GM23338 (cell line): ENCODE measurements around the gene PET117. TPM values are rescaled to one million over a fixed set of nuclear protein-coding genes. Genes with fewer than 3 reads are reported as not detected.

ENCODE experiments used
- ATAC-seq: fragments of 200-7000 bp; cut with Tn5 transposase; 3 replicates; pipeline ENCODE4 v1.9.1; 2020
- DNase-seq: peaks from one replicate; pipeline ENCODE4 v3.0.0-alpha.2; 2015; ENCODE audit warnings: low spot score
- H2AFZ ChIP-seq: fragments of 200-600 bp; sonication (generic); 2 replicates; pipeline ENCODE4 v1.8.0; 2016; ENCODE audit warnings: antibody characterized with exemption, mild to moderate bottlenecking, moderate library complexity
- H3F3A ChIP-seq: fragments of 200-600 bp; sonication (generic); replicated peaks from 2 replicates; pipeline ENCODE4 v1.8.0; 2017; ENCODE audit warnings: antibody characterized with exemption, mixed run types, low read depth
- H3K27ac ChIP-seq: fragments of 200-600 bp; sonication (generic); 2 replicates; pipeline ENCODE4 v1.6.1; 2016; ENCODE audit warnings: low read depth
- H3K27me3 ChIP-seq: fragments of 200-600 bp; sonication (generic); 2 replicates; pipeline ENCODE4 v1.8.0; 2016; ENCODE audit warnings: mild to moderate bottlenecking, mixed run types, moderate library complexity; ENCODE audit not compliant: insufficient read depth
- H3K36me3 ChIP-seq: fragments of 200-600 bp; sonication (generic); 2 replicates; pipeline ENCODE4 v1.8.0; 2016; ENCODE audit warnings: mild to moderate bottlenecking; ENCODE audit not compliant: insufficient read depth
- H3K4me1 ChIP-seq: fragments of 200-600 bp; sonication (generic); 2 replicates; pipeline ENCODE4 v1.8.0; 2016; ENCODE audit warnings: mild to moderate bottlenecking, moderate library complexity; ENCODE audit not compliant: insufficient read depth
- H3K4me2 ChIP-seq: fragments of 200-600 bp; sonication (generic); 2 replicates; pipeline ENCODE4 v1.7.1; 2017; ENCODE audit warnings: mixed run types
- H3K4me3 ChIP-seq: fragments of 200-600 bp; sonication (generic); 2 replicates; pipeline ENCODE4 v1.6.1; 2016; ENCODE audit warnings: mixed run types
- H3K79me2 ChIP-seq: fragments of 200-600 bp; sonication (generic); replicated peaks from 2 replicates; pipeline ENCODE4 v1.8.0; 2017; ENCODE audit warnings: mild to moderate bottlenecking; ENCODE audit not compliant: insufficient read depth
- H3K9me2 ChIP-seq: fragments of 200-600 bp; sonication (generic); 2 replicates; pipeline ENCODE4 v1.8.0; 2017; ENCODE audit not compliant: insufficient read depth
- H4K20me1 ChIP-seq: fragments of 200-600 bp; sonication (generic); replicated peaks from 2 replicates; pipeline ENCODE4 v1.8.0; 2017; ENCODE audit warnings: mild to moderate bottlenecking; ENCODE audit not compliant: insufficient read depth
- H3K27ac Mint-ChIP-seq: 2 replicates; pipeline ENCODE4 v1.8.0; 2020; ENCODE audit warnings: inconsistent platforms, mild to moderate bottlenecking, moderate library complexity, mixed read lengths
- H3K27me3 Mint-ChIP-seq: 3 replicates; pipeline ENCODE4 v1.8.0; 2022; ENCODE audit warnings: low read depth, mild to moderate bottlenecking, moderate library complexity, mixed read lengths, inconsistent platforms; ENCODE audit not compliant: insufficient read depth, poor library complexity
- H3K36me3 Mint-ChIP-seq: 3 replicates; pipeline ENCODE4 v1.8.0; 2021; ENCODE audit warnings: low read depth, mild to moderate bottlenecking, inconsistent platforms, moderate library complexity, mixed read lengths
- H3K4me1 Mint-ChIP-seq: 3 replicates; pipeline ENCODE4 v1.8.0; 2020; ENCODE audit warnings: mild to moderate bottlenecking, inconsistent platforms, mixed read lengths
- H3K4me3 Mint-ChIP-seq: 3 replicates; pipeline ENCODE4 v1.8.0; 2021; ENCODE audit warnings: moderate library complexity, mild to moderate bottlenecking, inconsistent platforms, mixed read lengths
- H3K9me3 Mint-ChIP-seq: 3 replicates; pipeline ENCODE4 v1.8.0; 2020; ENCODE audit warnings: moderate library complexity, mild to moderate bottlenecking, inconsistent platforms, mixed read lengths
- CREB1 ChIP-seq: fragments of 250-450 bp; sonication (Bioruptor Pico); IDR thresholded peaks from 2 replicates; pipeline ENCODE4 v1.5.0; 2020; ENCODE audit warnings: low read depth, mild to moderate bottlenecking, moderate library complexity
- CTCF ChIP-seq, 2 experiments: fragments of 200-600 bp in 1 of 2; sonication (generic) in 1 of 2; conservative IDR thresholded peaks; 2 replicates each; pipeline versions ENCODE4 v1.5.1 to v1.6.1; 2016 to 2017; ENCODE audit warnings: antibody characterized with exemption in 2 of 2, low read depth in 2 of 2, mild to moderate bottlenecking in 2 of 2, moderate library complexity in 1 of 2
- ETS1 ChIP-seq: IDR thresholded peaks from 2 replicates; pipeline ENCODE4 v1.6.1; 2016; ENCODE audit warnings: antibody characterized with exemption
- EZH2 ChIP-seq: fragments of 200-600 bp; sonication (generic); IDR thresholded peaks from one replicate; pipeline ENCODE4 v1.8.0; 2017; ENCODE audit warnings: antibody characterized with exemption, mild to moderate bottlenecking, low read depth; ENCODE audit not compliant: unreplicated experiment
- EZH2phosphoT487 ChIP-seq: fragments of 200-600 bp; sonication (generic); IDR thresholded peaks from one replicate; pipeline ENCODE4 v1.8.1; 2018; ENCODE audit warnings: antibody characterized with exemption; ENCODE audit not compliant: unreplicated experiment
- JUNB ChIP-seq: IDR thresholded peaks from one replicate; pipeline ENCODE4 v1.6.1; 2016; ENCODE audit warnings: antibody characterized with exemption; ENCODE audit not compliant: unreplicated experiment
- NANOG ChIP-seq: IDR thresholded peaks from 2 replicates; pipeline ENCODE4 v1.6.1; 2016; ENCODE audit warnings: antibody characterized with exemption, borderline replicate concordance
- POLR2AphosphoS5 ChIP-seq: IDR thresholded peaks from 2 replicates; pipeline ENCODE4 v1.6.1; 2016; ENCODE audit warnings: antibody characterized with exemption, low read depth
- REST ChIP-seq: IDR thresholded peaks from one replicate; pipeline ENCODE4 v1.6.1; 2018; ENCODE audit warnings: antibody characterized with exemption; ENCODE audit not compliant: unreplicated experiment
- STAT1 ChIP-seq: IDR thresholded peaks from one replicate; pipeline ENCODE4 v1.6.1; 2016; ENCODE audit warnings: antibody characterized with exemption; ENCODE audit not compliant: unreplicated experiment
- ZNF114 ChIP-seq: fragments of 250-450 bp; sonication (Bioruptor Pico); IDR thresholded peaks from 2 replicates; pipeline ENCODE4 v1.5.0; 2020; ENCODE audit warnings: mild to moderate bottlenecking, moderate library complexity
- ZNF331 ChIP-seq: fragments of 250-450 bp; sonication (Bioruptor Pico); IDR thresholded peaks from 2 replicates; pipeline ENCODE4 v1.5.0; 2020; ENCODE audit warnings: low read depth, mild to moderate bottlenecking, moderate library complexity
- ZNF462 ChIP-seq: fragments of 250-450 bp; sonication (Bioruptor Pico); IDR thresholded peaks from 2 replicates; pipeline ENCODE4 v1.5.0; 2020; ENCODE audit warnings: mild to moderate bottlenecking, moderate library complexity
- polyA plus RNA-seq: library from polyadenylated mRNA; unstranded; fragments of >200 nt; fragmentation: Nextera tagmentation; extraction: Ambion mirVana; gene quantifications from 2 replicates; pipeline ENCODE4 v1.2.1, GENCODE V29; 2016
- total RNA-seq: library from RNA; depleted of rRNA; stranded (reverse); fragments of >200 nt; shearing (Covaris generic); gene quantifications from 2 replicates; pipeline ENCODE4 v1.2.3, GENCODE V29; 2014

The PET117 gene
- total and polyA plus RNA-seq, 2 experiments from 2014 or later: 21.7 to 41.9 TPM

GRCh38 chr20:18154342-18154741 lies 16.7 kb downstream of the PET117 start:
- Mint-ChIP-seq H3K27ac (no peak overlapping the region), H3K27me3 (peaks cover 2% of the 10 kb centered on the region), H3K4me1 (no peaks in the 10 kb centered on the region), H3K9me3 (no peaks in the 10 kb centered on the region), H3K36me3 (peaks cover 22% of the 10 kb centered on the region), H3K4me3 (no peak overlapping the region)
- H3K4me1 ChIP-seq: no peaks in the 10 kb centered on the region
- ATAC-seq (no peak), DNase-seq (no peak)
- no peak overlapping the region for H2AFZ ChIP-seq
- no peak overlapping the region for H3K27ac ChIP-seq
- TF ChIP-seq ETS1 (no peak), EZH2 (no peak), CREB1 (CRISPR knock-in tag) (no peak), EZH2phosphoT487 (no peak), STAT1 (no peak), NANOG (no peak), JUNB (no peak), CTCF (conservative IDR thresholded peaks at IDR 0.05; ENCODE audit: low read depth in 2 of 2) (no peak), ZNF462 (CRISPR knock-in tag) (no peak), ZNF331 (CRISPR knock-in tag) (no peak), ZNF114 (CRISPR knock-in tag) (no peak), POLR2AphosphoS5 (no peak), REST (no peak)
- no peaks in the 10 kb centered on the region for H3K79me2 ChIP-seq
- no peak overlapping the region for H3K4me2 ChIP-seq
- H3K27me3 ChIP-seq: no peaks in the 10 kb centered on the region
- H3K36me3 ChIP-seq: peaks cover 22% of the 10 kb centered on the region
- 0 out of 2 replicates have a peak, but pooled peaks cover 6% of the 10 kb centered on the region for H4K20me1 ChIP-seq
- no peaks in the 10 kb centered on the region for H3F3A ChIP-seq
- no peak overlapping the region for H3K4me3 ChIP-seq
- H3K9me2 ChIP-seq: no peaks in the 10 kb centered on the region
